ENCODE results near the gene TTC7B.

GRCh38 chr14:90819734-90820393, 3.6 kb upstream of the TTC7B start:
- TF ChIP-seq, protein P1, sequence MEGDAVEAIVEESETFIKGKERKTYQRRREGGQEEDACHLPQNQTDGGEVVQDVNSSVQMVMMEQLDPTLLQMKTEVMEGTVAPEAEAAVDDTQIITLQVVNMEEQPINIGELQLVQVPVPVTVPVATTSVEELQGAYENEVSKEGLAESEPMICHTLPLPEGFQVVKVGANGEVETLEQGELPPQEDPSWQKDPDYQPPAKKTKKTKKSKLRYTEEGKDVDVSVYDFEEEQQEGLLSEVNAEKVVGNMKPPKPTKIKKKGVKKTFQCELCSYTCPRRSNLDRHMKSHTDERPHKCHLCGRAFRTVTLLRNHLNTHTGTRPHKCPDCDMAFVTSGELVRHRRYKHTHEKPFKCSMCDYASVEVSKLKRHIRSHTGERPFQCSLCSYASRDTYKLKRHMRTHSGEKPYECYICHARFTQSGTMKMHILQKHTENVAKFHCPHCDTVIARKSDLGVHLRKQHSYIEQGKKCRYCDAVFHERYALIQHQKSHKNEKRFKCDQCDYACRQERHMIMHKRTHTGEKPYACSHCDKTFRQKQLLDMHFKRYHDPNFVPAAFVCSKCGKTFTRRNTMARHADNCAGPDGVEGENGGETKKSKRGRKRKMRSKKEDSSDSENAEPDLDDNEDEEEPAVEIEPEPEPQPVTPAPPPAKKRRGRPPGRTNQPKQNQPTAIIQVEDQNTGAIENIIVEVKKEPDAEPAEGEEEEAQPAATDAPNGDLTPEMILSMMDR (conservative IDR thresholded peaks at IDR 0.05; ENCODE audit: low read depth in 2 of 2): no peak
- TF ChIP-seq, protein P2, sequence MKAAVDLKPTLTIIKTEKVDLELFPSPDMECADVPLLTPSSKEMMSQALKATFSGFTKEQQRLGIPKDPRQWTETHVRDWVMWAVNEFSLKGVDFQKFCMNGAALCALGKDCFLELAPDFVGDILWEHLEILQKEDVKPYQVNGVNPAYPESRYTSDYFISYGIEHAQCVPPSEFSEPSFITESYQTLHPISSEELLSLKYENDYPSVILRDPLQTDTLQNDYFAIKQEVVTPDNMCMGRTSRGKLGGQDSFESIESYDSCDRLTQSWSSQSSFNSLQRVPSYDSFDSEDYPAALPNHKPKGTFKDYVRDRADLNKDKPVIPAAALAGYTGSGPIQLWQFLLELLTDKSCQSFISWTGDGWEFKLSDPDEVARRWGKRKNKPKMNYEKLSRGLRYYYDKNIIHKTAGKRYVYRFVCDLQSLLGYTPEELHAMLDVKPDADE (IDR thresholded peaks at IDR 0.05): no peak

All from GM23338 (cell line).